GM12878 (cell line): ENCODE measurements around the gene TUBB3. TPM values are rescaled to one million over a fixed set of nuclear protein-coding genes. Genes with fewer than 3 reads are reported as not detected.
A peak's percentile ranks its signal among the peaks of the same experiment; 100 is the strongest.

ENCODE experiments used
- ATAC-seq: fragments of 200-7000 bp; cut with Tn5 transposase; 3 replicates; pipeline ENCODE4 v1.9.1; 2020; ENCODE audit warnings: mild to moderate bottlenecking, moderate library complexity
- BruUV-seq: library from RNA; stranded (reverse); fragments of 400-500 nt; replicated peaks from 2 replicates; lab custom pipeline; 2021; lab: Mats Ljungman, UMichigan
- CTCF ChIA-PET: fragments of 300-600 bp; sonication (Branson Sonifier 250); formaldehyde crosslinking; extraction: SDS; loops from one replicate; lab custom pipeline; 2021; ENCODE audit warnings: inconsistent platforms; lab: Yijun Ruan, JAX
- POLR2A ChIA-PET: fragments of 350-600 bp; formaldehyde crosslinking; extraction: SDS; loops from one replicate; lab custom pipeline; 2021; ENCODE audit warnings: inconsistent platforms; lab: Charles Lee
- RAD21 ChIA-PET: fragments of 300-600 bp; sonication (Branson Sonifier 250); formaldehyde crosslinking; loops from one replicate; lab custom pipeline; 2023; ENCODE audit warnings: antibody characterized with exemption; ENCODE audit not compliant: unreplicated experiment; lab: Charles Lee
- SMC1A ChIA-PET: fragments of 300-600 bp; sonication (Branson Sonifier 250); formaldehyde crosslinking; loops from one replicate; lab custom pipeline; 2023; ENCODE audit not compliant: unreplicated experiment, uncharacterized antibody; lab: Charles Lee
- DNase-seq: peaks from one replicate; pipeline ENCODE4 v3.0.0-alpha.2; 2011; ENCODE audit warnings: low read depth, low spot score
- FAIRE-seq: peaks from 3 replicates; lab custom pipeline; 2011; peaks lifted over from hg19 to GRCh38; lab: Jason Lieb, UNC
- H2AFZ ChIP-seq: 2 replicates; pipeline ENCODE4 v1.6.0; 2011; ENCODE audit warnings: low read depth, low read length, control low read depth; ENCODE audit not compliant: control insufficient read depth
- H3K27ac ChIP-seq: 2 replicates; pipeline ENCODE4 v1.5.1; 2011; ENCODE audit warnings: control low read depth; ENCODE audit not compliant: control insufficient read depth, insufficient read depth
- H3K27me3 ChIP-seq, 2 experiments: replicated peaks in 1 of 2; 2 replicates each; pipeline versions ENCODE4 v1.6.0 to v1.6.1; 2011; ENCODE audit warnings: low read length in 1 of 2; ENCODE audit not compliant: control insufficient read depth in 2 of 2, insufficient read depth in 2 of 2
- H3K36me3 ChIP-seq, 2 experiments: 2 replicates each; pipeline ENCODE4 v1.5.1; 2011; ENCODE audit warnings: low read length in 1 of 2; ENCODE audit not compliant: control insufficient read depth in 2 of 2, insufficient read depth in 2 of 2
- H3K4me1 ChIP-seq: 2 replicates; pipeline ENCODE4 v1.6.1; 2011; ENCODE audit warnings: mild to moderate bottlenecking, low read length, moderate library complexity, mixed read lengths; ENCODE audit not compliant: control insufficient read depth, insufficient read depth
- H3K4me2 ChIP-seq: 2 replicates; pipeline ENCODE4 v1.6.0; 2011; ENCODE audit warnings: control low read depth; ENCODE audit not compliant: control insufficient read depth, insufficient read depth
- H3K4me3 ChIP-seq: fragments of 200-600 bp; sonication (generic); 2 replicates; pipeline ENCODE4 v1.5.1; 2016
- H3K79me2 ChIP-seq: 2 replicates; pipeline ENCODE4 v1.6.0; 2011; ENCODE audit warnings: low read length; ENCODE audit not compliant: control insufficient read depth, insufficient read depth
- H3K9ac ChIP-seq: 2 replicates; pipeline ENCODE4 v1.8.0; 2011; ENCODE audit warnings: low read length, control low read depth, mixed read lengths; ENCODE audit not compliant: control insufficient read depth, insufficient read depth
- H3K9me3 ChIP-seq: replicated peaks from 3 replicates; pipeline ENCODE4 v1.5.1; 2011; ENCODE audit warnings: mild to moderate bottlenecking, low read length; ENCODE audit not compliant: control insufficient read depth, insufficient read depth
- H4K20me1 ChIP-seq: 2 replicates; pipeline ENCODE4 v1.6.0; 2011; ENCODE audit not compliant: control insufficient read depth, insufficient read depth
- BHLHE40 ChIP-seq, 2 experiments: fragments of 450-650 bp in 1 of 2; IDR thresholded peaks; 2 replicates each; pipeline ENCODE4 v1.6.1; 2011 to 2017; ENCODE audit warnings: low read depth in 2 of 2, borderline replicate concordance in 1 of 2, improper control_type of control experiment in 1 of 2, low read length in 1 of 2, mild to moderate bottlenecking in 1 of 2
- GABPA ChIP-seq: IDR thresholded peaks from 2 replicates; pipeline ENCODE4 v1.6.1; 2014; ENCODE audit warnings: antibody characterized with exemption, low read depth, mild to moderate bottlenecking, inconsistent platforms
- JUNB ChIP-seq: IDR thresholded peaks from 2 replicates; pipeline ENCODE4 v1.6.1; 2016; ENCODE audit warnings: antibody characterized with exemption, mild to moderate bottlenecking
- POLR2A ChIP-seq: IDR thresholded peaks from 2 replicates; pipeline ENCODE4 v1.6.1; 2011; ENCODE audit warnings: low read depth, mild to moderate bottlenecking, low read length
- TARDBP ChIP-seq: IDR thresholded peaks from 2 replicates; pipeline ENCODE4 v1.6.1; 2016; ENCODE audit warnings: borderline replicate concordance
- YBX1 ChIP-seq: fragments of 450-650 bp; IDR thresholded peaks from 2 replicates; pipeline ENCODE4 v1.6.1; 2016; ENCODE audit warnings: antibody characterized with exemption
- ZNF274 ChIP-seq: IDR thresholded peaks from one replicate; pipeline ENCODE4 v1.8.0; 2011; ENCODE audit not compliant: insufficient read length, insufficient read depth
- WGBS: methylation state at CpG from one replicate; pipeline ENCODE4 v1.1.6; 2016; ENCODE audit warnings: low lambda C conversion rate; ENCODE audit not compliant: insufficient replicate concordance, insufficient coverage; ENCODE audit errors: missing lambda C conversion rate; 5-methylcytosine and 5-hydroxymethylcytosine counted together
- in situ Hi-C: fragments of 300-500 bp; cut with MboI; formaldehyde crosslinking; loops from 9 replicates; pipeline ENCODE4 v1.14.3; 2018; ENCODE audit warnings: mixed read lengths
- intact Hi-C: fragments of 100-400 bp; cut with micrococcal nuclease; formaldehyde crosslinking; loops from one replicate; pipeline ENCODE4 v1.14.2; 2022; ENCODE audit not compliant: unreplicated experiment
- polyA plus RNA-seq, 11 experiments: library from polyadenylated mRNA; depleted of rRNA in 4 of 11; unstranded in 6 of 11; stranded (reverse) in 5 of 11; fragments of >200 nt; fragmentation: Nextera tagmentation in 4 of 11; fragmentation: Illumina TruSeq in 1 of 11; extraction: Ambion mirVana in 4 of 11; extraction: Trizol in 1 of 11; gene quantifications; 1 replicate in 1 of 11; 2 replicates in 10 of 11; pipeline versions ENCODE4 v1.2.1 to v1.2.3, GENCODE V29; 2011 to 2016; ENCODE audit warnings: inconsistent platforms in 2 of 11, missing spikeins in 2 of 11, low read depth in 1 of 11
- total RNA-seq, 4 experiments: library from RNA; depleted of rRNA in 3 of 4; stranded (reverse); fragments of >200 nt in 3 of 4; fragmentation: Illumina TruSeq in 1 of 4; extraction: Trizol in 1 of 4; gene quantifications; 2 replicates each; pipeline versions ENCODE4 v1.2.1 to v1.2.3, GENCODE V29; 2013 to 2021
- TF ChIP-seq, protein P1 (sequence below): fragments of 450-650 bp; IDR thresholded peaks from 2 replicates; pipeline ENCODE4 v1.6.1; 2018; ENCODE audit warnings: borderline replicate concordance, mild to moderate bottlenecking; ENCODE audit not compliant: partially characterized antibody

TUBB3 gene
- total and polyA plus RNA-seq, 10 of the 15 experiments (the other 5 are each of a cell fraction or from before 2014, with no cell fraction given), result 0.09 to 2.5 (median 0.58) TPM; not detected in 1

- Histone ChIP-seq H3K36me3 (peaks cover 5 to 10% of the 10 kb centered on the region in 2 experiments), H3K27ac (no peak overlapping the region), H3K4me1 (peaks cover 5% of the 10 kb centered on the region), H3K4me2 (no peak overlapping the region), H3K79me2 (no peaks in the 10 kb centered on the region), H3K9me3 (no peaks in the 10 kb centered on the region; the same call in 2 of the 3 replicates), H4K20me1 (no peaks in the 10 kb centered on the region; the same call in 1 of the 2 replicates), H3K9ac (no peak overlapping the region), H3K27me3 (no peaks in the 10 kb centered on the region), H2AFZ (no peak overlapping the region), H3K4me3 (no peak overlapping the region)
- no peak for ATAC-seq
- FAIRE-seq, result no peak
- DNase-seq, result no peak
- 90% methylated on average over 14 of the region's 14 CpGs for WGBS
- ChIA-PET POLR2A (no interaction called here), RAD21 (no interaction called here), SMC1A (no interaction called here), CTCF (no interaction called here)
- TF ChIP-seq YBX1, result no peak
- no peak for TF ChIP-seq ZNF274
- intact Hi-C loops (loop anchor here (10.0 kb wide), 1 partner anchor 208 kb away; the partner anchor contains the start of gene SPATA2L), in situ Hi-C loops (no loop called here)
- no TSS peak for BruUV-seq
Observed at GRCh38 chr16:89912627-89913026, 10.5 kb upstream of the TUBB3 start.

- 87% methylated on average over 29 of the region's 30 CpGs for WGBS
- intact Hi-C loops (loop anchor here (10.0 kb wide), 1 partner anchor 209 kb away; the partner anchor contains the start of gene SPATA2L), in situ Hi-C loops (no loop called here)
- DNase-seq (no peak), ATAC-seq (no peak), FAIRE-seq (no peak)
- POLR2A ChIA-PET, result no interaction called here
- Histone ChIP-seq H3K27ac (no peak overlapping the region), H3K36me3 (peaks cover 5 to 10% of the 10 kb centered on the region in 2 experiments), H3K79me2 (no peaks in the 10 kb centered on the region), H3K4me1 (peaks cover 11% of the 10 kb centered on the region), H3K9me3 (no peaks in the 10 kb centered on the region), H2AFZ (no peak overlapping the region), H3K9ac (no peak overlapping the region), H3K27me3 (no peaks in the 10 kb centered on the region), H3K4me2 (no peak overlapping the region), H3K4me3 (no peak overlapping the region), H4K20me1 (no peaks in the 10 kb centered on the region; the same call in 1 of the 2 replicates)
- TF ChIP-seq, protein P1, sequence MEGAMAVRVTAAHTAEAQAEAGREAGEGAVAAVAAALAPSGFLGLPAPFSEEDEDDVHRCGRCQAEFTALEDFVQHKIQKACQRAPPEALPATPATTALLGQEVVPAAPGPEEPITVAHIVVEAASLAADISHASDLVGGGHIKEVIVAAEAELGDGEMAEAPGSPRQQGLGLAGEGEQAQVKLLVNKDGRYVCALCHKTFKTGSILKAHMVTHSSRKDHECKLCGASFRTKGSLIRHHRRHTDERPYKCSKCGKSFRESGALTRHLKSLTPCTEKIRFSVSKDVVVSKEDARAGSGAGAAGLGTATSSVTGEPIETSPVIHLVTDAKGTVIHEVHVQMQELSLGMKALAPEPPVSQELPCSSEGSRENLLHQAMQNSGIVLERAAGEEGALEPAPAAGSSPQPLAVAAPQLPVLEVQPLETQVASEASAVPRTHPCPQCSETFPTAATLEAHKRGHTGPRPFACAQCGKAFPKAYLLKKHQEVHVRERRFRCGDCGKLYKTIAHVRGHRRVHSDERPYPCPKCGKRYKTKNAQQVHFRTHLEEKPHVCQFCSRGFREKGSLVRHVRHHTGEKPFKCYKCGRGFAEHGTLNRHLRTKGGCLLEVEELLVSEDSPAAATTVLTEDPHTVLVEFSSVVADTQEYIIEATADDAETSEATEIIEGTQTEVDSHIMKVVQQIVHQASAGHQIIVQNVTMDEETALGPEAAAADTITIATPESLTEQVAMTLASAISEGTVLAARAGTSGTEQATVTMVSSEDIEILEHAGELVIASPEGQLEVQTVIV, result no peak
- TF ChIP-seq JUNB, result no peak
- TF ChIP-seq POLR2A, result peak; percentile 51
- TF ChIP-seq BHLHE40 (IDR thresholded peaks at IDR 0.05; ENCODE audit: borderline replicate concordance in 1 of 2, low read depth in 2 of 2, low read length in 1 of 2), result no peak
- peak; percentile 85 for TF ChIP-seq TARDBP
- no peak for TF ChIP-seq GABPA
- SMC1A ChIA-PET, result no interaction called here
- CTCF ChIA-PET, result no interaction called here
- no TSS peak for BruUV-seq
- RAD21 ChIA-PET, result no interaction called here
Observed at GRCh38 chr16:89913408-89914387, 9.4 kb upstream of the TUBB3 start.
